GM06990 (cell line): ENCODE data around the gene UBE2I.

Experiments
- DNase-seq: peaks from one replicate; pipeline ENCODE4 v3.0.0-alpha.2; 2011; ENCODE audit not compliant: insufficient read length; ENCODE audit errors: extremely low read depth
- H3K27me3 ChIP-seq: replicated peaks from 2 replicates; pipeline ENCODE4 v1.6.0; 2011; ENCODE audit warnings: low read length; ENCODE audit not compliant: control insufficient read depth, insufficient read depth
- H3K36me3 ChIP-seq: 2 replicates; pipeline ENCODE4 v1.5.1; 2011; ENCODE audit warnings: low read length; ENCODE audit not compliant: control insufficient read depth, insufficient read depth
- H3K4me3 ChIP-seq: replicated peaks from 2 replicates; pipeline ENCODE4 v1.5.1; 2011; ENCODE audit warnings: low read depth, mild to moderate bottlenecking, control low read depth, low read length
- TF ChIP-seq, protein P1 (sequence below): IDR thresholded peaks from 2 replicates; pipeline ENCODE4 v1.5.1; 2011; ENCODE audit warnings: low read length, control low read depth, mild to moderate bottlenecking, inconsistent platforms; ENCODE audit not compliant: insufficient read depth, poor library complexity, severe bottlenecking

The UBE2I gene

DNA sequence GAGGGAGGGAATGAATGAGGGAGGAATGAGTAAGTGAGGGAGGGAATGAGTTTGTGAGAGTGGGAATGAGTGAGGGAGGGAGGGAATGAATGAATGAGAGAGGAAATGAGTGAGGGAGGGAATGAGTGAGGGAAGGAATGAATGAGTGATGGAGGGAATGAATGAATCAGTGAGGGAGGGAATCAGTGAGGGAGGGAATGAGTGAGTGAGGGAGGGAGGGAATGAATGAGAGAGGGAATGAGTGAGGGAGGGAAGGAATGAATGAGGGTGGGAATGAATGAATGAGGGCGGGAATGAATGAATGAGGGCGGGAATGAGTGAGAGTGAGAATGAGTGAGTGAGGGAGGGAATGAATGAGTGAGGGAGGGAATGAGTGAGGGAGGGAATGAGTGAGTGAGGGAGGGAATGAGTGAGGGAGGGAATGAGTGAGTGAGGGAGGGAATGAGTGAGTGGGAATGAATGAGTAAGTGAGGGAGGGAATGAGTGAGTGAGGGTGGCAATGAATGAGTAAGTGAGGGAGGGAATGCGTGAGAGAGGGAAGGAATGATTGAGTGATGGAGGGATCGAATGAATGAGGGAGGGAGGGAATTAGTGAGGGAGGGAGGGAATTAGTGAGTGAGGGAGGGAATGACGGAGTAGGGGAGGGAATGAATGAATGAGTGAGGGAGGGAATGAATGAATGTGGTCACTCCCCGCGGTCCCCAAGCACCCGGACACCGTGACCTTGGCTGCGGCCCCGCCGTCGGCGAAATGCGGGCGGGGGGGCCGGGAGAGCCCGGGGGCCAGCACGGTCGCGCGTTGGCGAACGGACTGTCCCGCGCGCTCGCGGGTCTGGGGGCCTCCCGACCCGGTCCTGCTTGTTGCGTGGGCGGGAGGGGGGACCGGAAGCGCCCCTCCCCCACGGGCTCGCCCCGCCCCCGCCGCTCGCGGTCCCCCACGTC, 1.1 kb upstream of the UBE2I start:
- H3K36me3 ChIP-seq = peaks cover 6% of the 10 kb centered on the region
- DNase-seq = no peak
- TF ChIP-seq, protein P1, sequence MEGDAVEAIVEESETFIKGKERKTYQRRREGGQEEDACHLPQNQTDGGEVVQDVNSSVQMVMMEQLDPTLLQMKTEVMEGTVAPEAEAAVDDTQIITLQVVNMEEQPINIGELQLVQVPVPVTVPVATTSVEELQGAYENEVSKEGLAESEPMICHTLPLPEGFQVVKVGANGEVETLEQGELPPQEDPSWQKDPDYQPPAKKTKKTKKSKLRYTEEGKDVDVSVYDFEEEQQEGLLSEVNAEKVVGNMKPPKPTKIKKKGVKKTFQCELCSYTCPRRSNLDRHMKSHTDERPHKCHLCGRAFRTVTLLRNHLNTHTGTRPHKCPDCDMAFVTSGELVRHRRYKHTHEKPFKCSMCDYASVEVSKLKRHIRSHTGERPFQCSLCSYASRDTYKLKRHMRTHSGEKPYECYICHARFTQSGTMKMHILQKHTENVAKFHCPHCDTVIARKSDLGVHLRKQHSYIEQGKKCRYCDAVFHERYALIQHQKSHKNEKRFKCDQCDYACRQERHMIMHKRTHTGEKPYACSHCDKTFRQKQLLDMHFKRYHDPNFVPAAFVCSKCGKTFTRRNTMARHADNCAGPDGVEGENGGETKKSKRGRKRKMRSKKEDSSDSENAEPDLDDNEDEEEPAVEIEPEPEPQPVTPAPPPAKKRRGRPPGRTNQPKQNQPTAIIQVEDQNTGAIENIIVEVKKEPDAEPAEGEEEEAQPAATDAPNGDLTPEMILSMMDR = no peak
- H3K27me3 ChIP-seq = no peaks in the 10 kb centered on the region
- H3K4me3 ChIP-seq = peak overlapping the region; percentile 64

DNA sequence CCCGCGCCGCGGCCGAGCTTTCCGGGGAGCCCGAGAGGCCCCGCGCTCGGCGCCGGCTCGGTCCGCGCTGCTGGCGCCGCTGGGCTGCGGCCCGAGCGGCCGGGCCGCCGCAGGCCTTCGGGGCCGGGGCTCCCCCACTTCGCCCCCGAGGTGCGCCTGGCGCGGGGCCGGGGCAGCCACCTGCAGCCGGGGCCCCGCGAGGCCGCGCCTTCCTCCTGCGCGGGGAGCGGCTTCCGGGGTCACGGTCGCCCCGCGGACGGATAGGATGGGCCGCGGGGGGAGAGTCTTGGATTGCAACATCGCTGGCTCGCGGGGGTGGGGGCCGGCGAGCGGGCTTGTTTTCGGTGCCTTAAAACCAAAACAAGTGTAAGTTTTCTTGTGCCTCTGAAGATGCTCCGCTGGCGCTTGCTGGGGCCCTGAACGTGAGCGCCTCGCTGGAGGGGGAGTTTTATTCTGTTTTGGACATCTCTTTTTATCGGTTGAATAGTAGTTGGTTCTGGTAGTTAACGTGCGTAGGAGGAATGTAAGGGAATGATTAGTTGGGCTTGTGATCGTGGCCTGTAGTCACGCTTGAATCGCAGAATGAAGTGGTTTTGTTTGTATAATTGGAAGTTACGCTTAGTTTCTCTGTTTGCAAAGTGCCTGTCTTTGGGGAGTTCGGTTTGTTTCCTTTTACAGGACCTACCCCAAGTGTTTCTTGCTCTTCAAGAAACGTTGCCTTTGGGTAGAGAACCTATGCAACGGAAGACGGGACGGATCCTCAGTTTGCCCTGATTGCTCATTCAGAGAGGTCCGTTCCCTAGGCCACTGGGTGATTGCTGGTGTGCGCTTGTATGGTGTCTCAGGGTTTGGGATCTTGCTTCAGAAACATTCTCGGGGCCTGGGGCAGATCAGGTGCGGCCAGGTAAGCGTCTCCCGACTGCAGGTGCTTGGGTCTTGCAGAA, 724 bp downstream of the UBE2I start:
- TF ChIP-seq, protein P1 = no peak
- DNase-seq = peak; percentile 68
- Histone ChIP-seq H3K4me3 (peak overlapping the region; percentile 96), H3K27me3 (no peaks in the 10 kb centered on the region), H3K36me3 (peaks cover 20% of the 10 kb centered on the region)

- peaks cover 24% of the 10 kb centered on the region for H3K36me3 ChIP-seq
Measured at GRCh38 chr16:1310832-1311200, 1.4 kb downstream of the UBE2I start.

GRCh38 chr16:1311212-1311737, 1.8 kb downstream of the UBE2I start:
- Histone ChIP-seq H3K27me3 (no peaks in the 10 kb centered on the region), H3K36me3 (peaks cover 28% of the 10 kb centered on the region), H3K4me3 (peak overlapping the region; percentile 96)
- DNase-seq = no peak
- TF ChIP-seq, protein P1 = no peak

More at GRCh38 chr16:1310832-1311200, 1.4 kb downstream of the UBE2I start:
- Histone ChIP-seq H3K27me3 (no peaks in the 10 kb centered on the region), H3K4me3 (peak overlapping the region; percentile 96)
- no peak for DNase-seq
- TF ChIP-seq, protein P1 = no peak

DNA sequence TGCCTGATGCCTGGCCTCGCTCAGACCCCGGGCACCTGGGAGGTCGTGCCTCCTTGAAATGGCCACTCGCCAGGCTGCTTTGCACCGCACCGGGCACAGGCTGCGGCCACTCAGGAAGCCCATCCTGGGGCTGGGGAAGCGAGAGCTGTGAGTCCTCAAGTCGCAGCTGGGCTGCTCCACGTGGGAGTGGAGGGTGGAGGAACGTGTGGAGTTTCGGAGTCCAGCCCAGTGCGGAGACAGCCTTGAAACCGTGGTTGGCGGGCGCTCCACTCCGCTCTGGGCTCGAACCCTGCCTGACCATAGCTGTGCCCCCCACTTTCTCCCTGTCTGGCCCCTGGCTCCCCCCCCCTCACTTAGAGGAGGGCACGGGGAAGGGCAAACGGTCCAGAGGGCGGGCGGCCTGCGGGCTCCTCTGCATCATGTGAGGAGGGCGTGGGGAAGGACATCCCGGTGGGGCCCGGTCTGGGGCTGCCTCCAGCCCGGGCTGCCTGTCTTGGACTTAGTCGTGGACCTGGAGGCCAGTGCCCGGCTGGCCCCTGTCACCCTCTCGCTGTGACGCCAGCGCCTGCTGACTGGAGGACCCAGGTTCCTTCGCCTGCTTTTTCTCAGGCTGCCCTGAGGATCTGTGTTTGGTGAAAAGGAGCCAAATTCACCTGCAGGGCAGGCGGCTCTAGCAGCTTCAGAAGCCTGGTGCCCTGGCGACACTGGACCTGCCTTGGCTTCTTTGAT, 2.5 kb downstream of the UBE2I start:
- Histone ChIP-seq H3K36me3 (peaks cover 31% of the 10 kb centered on the region), H3K27me3 (no peaks in the 10 kb centered on the region), H3K4me3 (peak overlapping the region; percentile 96)
- TF ChIP-seq, protein P1 = no peak
- DNase-seq = no peak
